Stimulated activated CD8-positive, alpha-beta memory T cell treated with anti-CD3 and anti-CD28 coated beads, Interleukin-4, amount 100 ng/mL, for 4 hours (primary cell): ENCODE data around the gene RPS25.
"Not testable (repeated sequence)": the region's sequence is repeated elsewhere in the genome, so short reads cannot be mapped to it uniquely, and the experiment has no call there.

Source experiments
- DNase-seq, 2 donors: peaks; one replicate each; pipeline ENCODE4 v3.0.0-alpha.2; 2020; ENCODE audit warnings: low read depth in 2 of 2, low spot score in 1 of 2

RPS25 gene

GRCh38 chr11:119018074-119018938, at the start of gene RPS25, which contains the start of gene TRAPPC4:
Gene RPS25, minus strand, starts transcription at chr11:119018343. Its CDS starts 59 bp downstream, at chr11:119018284.
Gene TRAPPC4, plus strand, starts transcription at chr11:119018766. Its CDS starts 30 bp downstream, at chr11:119018796.
- peak; percentile 83 to 90 for DNase-seq

DNA sequence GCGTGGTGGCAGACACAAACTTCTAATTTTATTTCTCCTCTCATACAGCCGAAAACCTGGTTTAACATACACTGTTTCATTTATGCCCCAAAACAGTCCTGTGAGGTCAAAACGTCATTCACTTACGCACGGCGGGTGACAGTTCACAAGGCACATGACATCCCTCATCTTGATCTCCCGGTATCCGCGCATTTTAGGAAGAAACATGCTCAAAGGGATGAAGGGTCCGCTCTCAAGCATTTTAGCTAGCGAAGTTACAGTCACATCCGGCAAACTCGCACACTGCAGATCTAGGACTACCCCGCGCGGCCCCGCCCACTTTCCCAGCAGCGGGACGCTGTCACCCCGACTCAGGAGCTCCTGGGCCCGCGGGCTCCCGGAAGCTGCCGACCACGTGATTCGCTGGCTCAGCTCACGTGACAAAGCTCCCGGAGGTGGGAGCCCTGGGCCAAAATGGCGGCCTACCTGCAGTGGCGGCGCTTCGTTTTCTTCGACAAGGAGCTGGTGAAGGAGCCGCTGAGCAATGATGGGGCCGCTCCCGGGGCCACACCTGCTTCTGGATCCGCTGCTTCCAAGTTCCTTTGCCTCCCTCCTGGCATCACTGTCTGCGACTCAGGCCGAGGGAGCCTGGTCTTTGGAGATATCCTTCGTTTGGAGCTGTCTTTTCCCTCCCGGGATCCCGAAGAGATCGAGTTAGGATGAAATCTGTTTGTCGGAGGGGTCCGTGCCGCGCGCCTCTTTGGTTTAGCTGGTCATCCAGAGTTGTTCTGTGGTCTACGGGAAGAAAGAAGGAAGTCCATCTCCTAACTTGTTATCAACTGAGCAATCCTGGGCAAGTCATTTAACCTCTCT, 49.5 kb upstream of the RPS25 start, which contains the start of gene VPS11:
TSS of gene VPS11 (plus strand) at position 448 of the 852 bp plus-strand sequence. CDS start at position 454, 6 bp downstream.
- DNase-seq = peak; percentile 96

GRCh38 chr11:119065369-119065768, 47.2 kb upstream of the RPS25 start:
- no peak for DNase-seq

- no peak for DNase-seq
Measured at GRCh38 chr11:119062779-119063178, 44.6 kb upstream of the RPS25 start.

DNA sequence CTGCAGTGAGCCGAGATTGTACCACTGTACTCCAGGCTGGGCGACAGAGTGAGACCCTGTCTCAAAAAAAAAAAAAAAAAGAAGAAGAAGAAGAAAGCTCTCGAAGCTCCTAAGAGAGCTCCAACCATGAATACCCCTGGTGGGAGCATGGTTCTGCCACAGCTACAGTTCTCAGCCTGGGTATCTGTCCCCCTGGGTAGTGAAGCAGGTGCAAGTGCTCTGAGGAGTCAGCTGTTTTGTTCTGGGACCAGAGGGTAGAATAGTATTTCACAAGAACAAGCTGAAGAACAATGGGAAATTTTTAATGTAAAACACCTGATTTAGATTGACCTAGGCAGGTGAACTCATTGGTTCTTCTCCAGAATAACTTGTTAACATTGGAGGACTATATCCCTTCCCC, 43.1 kb upstream of the RPS25 start:
- DNase-seq = no peak

DNA sequence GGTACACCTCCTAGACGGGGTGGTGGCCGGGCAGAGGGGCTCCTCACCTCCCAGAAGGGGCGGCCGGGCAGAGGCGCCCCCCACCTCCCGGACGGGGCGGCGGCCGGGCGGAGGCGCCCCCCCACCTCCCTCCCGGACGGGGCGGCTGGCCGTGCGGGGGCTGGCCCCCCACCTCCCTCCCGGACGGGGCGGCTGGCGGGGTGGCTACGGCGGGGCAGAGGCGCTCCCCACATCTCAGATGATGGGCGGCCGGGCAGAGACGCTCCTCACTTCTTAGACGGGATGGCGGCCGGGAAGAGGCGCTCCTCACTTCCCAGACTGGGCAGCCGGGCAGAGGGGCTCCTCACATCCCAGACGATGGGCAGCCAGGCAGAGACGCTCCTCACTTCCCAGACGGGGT, 41.0 kb upstream of the RPS25 start:
- not testable (repeated sequence) for DNase-seq

DNA sequence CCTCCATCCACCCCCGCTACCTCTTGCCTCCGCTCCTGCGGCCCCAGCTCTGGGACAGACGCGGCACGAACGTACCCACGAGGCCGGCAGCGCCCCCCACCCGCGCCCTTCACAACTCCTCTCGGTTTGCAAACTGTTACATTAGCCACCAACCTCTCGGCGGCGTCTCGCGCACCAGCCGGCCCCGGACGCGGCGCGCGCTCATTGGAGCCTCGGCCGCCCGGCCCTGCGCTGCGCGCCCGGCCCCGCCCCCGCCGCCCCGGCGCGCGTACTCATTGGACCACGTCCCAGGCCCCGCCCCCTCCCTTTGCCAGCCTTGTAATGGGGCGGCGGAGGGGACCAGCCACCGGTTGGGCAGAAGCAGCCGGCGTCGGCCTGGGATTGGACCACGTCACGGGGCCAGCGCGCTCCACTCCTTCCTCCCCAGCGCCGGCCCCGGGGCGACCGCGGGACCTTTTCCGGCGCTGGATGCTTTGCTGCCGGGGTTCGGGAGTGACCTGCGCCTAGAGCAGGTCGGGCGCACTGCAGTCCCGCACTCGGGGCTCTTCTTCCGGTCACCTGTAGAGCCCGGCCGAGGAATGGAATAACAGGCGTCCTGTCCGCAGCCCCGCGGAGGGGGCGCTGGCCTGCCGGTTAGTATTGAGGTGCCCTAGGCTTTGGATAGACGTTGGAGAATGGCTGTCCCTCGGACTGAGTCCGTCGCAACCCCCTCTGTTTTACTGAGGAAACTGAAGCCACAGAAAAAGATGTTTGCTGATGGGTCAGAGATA, 39.0 kb upstream of the RPS25 start, which contains the start of gene HYOU1:
TSS of gene HYOU1 (minus strand) at position 206 of the 770 bp plus-strand sequence. CDS start 1,045 bp downstream, outside the sequence.
- peak; percentile 91 to 98 for DNase-seq

GRCh38 chr11:119056421-119056999, 38.4 kb upstream of the RPS25 start:
- DNase-seq = peak in 1 of 2 donors; percentile 6

DNA sequence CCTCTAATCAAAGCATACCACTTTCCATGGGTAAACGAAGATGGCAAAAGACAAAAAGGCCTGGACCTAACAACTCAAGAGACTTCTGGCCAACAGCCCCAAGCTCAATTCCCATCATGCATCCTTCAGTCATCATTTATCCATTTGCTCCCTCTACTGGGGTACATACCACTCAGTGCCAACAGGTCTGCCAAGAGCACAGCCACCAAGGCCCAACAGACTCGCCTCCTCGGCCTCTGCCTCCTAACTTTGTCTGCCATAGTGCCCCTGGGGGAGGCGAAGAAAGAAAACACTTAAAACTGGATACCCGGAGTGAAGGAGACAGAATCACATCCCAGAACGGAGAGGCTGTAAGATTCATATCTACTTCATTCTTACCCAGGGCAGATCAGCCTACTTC, 37.8 kb upstream of the RPS25 start:
- no peak for DNase-seq

- no peak for DNase-seq
Measured at GRCh38 chr11:119054418-119054817, 36.3 kb upstream of the RPS25 start.

- DNase-seq = no peak
Measured at GRCh38 chr11:119052163-119052814, 34.1 kb upstream of the RPS25 start.

GRCh38 chr11:119051440-119052162, 33.5 kb upstream of the RPS25 start:
- no peak for DNase-seq

GRCh38 chr11:119049081-119049480, 30.9 kb upstream of the RPS25 start:
- DNase-seq = no peak

DNA sequence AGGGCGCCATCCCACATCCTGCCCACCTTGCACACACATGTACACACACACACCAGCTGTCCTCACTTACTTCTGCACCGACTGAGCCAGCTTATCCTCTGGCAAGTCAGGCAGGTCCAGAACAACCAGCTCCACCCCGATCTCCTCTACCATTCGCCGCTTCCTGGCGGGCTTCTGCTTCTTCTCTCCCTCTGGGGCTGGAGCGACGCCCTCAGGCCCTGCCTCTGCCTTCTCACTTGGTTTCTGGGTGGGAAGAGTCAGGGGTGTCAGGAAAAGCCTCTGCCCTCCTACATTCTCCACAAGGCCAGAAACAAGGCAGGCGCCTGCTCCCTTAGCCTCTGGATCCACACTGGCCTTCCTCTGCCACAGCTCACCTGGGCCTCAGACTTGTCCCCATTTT, 30.5 kb upstream of the RPS25 start:
- no peak for DNase-seq

DNA sequence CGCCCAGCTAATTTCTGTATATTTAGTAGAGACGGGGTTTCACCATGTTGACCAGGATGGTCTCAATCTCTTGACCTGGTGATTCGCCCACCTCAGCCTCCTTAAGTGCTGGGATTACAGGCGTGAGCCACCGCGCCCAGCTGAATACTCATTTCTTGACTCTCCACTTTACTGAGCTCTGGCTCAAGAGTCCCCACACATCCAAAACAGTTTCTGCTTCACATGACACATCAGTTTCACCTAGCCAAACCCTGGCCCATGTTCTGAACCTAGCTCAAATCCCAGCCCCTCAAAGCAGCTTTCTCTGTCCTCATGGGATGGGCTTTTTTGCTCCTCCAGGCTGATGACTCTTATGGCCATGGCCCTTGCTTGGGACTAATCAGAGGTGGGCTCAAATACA, 29.1 kb upstream of the RPS25 start:
- DNase-seq = no peak

DNA sequence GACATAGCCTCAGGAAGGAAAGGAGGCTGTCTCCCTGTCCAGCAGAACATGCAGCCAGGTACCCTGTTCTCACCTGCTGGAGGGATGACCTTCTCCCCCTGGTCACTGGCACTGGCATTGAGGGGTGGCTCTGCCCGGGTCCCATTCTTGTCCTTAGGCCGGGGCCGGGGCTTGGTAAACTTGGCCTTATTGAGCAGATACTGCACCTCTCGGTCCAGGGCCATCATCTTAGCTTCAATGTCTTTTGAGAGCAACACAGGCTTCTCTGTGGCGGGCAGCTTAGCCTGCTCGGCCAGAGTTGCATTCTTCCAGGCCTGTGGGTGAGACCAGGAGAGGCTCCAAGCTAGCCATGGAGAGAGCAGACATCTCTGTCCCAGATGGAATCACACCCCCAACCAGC, 28.3 kb upstream of the RPS25 start:
- no peak for DNase-seq

DNA sequence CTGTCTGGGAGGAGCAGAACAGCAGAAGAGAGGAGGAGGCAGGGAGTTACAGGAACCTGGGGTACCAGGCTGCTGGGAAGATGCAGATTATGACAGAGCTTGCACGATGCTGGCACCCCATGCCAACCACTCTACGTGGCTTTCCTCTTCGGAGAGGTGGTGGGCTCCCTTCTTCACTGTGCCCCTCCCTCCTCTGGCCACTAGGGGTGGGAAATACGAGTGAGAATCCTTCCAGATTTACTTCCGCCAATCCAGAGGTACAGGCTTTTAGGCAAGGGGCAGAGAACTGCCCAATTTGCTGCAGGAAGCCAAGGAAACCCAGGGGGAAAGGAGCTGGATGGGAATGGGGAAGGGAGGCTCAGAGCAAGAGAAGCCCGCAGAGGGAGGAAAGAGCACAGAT, 26.6 kb upstream of the RPS25 start:
- no peak for DNase-seq

DNA sequence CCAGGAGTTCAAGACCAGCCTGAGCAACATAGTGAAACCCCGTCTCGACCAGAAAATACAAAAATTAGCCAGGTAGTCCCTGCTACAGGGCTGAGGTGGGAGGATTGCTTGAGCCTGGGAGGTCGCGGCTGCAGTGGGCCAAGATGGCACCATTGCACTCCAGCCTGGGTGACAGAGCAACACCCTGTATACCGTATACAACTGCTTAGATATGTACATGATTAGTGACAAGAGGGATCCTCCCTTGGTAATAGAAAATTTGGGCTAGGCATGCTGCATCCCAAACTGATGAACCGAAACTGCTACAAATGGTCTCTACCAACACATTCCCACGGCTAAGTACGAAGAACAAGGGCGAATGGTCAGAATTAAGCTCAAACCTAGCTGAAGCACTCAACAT, 24.8 kb upstream of the RPS25 start:
- DNase-seq = no peak

GRCh38 chr11:119041821-119042514, 23.8 kb upstream of the RPS25 start:
- no peak for DNase-seq
